H1 (cell line): ENCODE data around the gene FAM149A. TPM values are rescaled to one million over a fixed set of nuclear protein-coding genes. Genes with fewer than 3 reads are reported as not detected.

ENCODE experiments used
- CTCF ChIA-PET: fragments of 300-600 bp; sonication (Branson Sonifier 250); formaldehyde crosslinking; loops from one replicate; lab custom pipeline; 2021; ENCODE audit not compliant: partially characterized antibody; lab: Charles Lee
- POLR2A ChIA-PET: fragments of 300-600 bp; sonication (Branson Sonifier 250); formaldehyde crosslinking; loops from one replicate; lab custom pipeline; 2021; ENCODE audit warnings: inconsistent platforms; ENCODE audit not compliant: partially characterized antibody; lab: Charles Lee
- DNase-seq, 2 experiments: peaks; one replicate each; pipeline versions ENCODE4 v3.0.0 to v3.0.0-alpha.2; 2010 to 2022; ENCODE audit warnings: low spot score in 2 of 2, low read depth in 1 of 2, mixed read lengths in 1 of 2
- FAIRE-seq: peaks from 2 replicates; lab custom pipeline; 2011; peaks lifted over from hg19 to GRCh38; lab: Jason Lieb, UNC
- H2AFZ ChIP-seq: 2 replicates; pipeline ENCODE4 v1.8.1; 2012; ENCODE audit warnings: low read length, inconsistent platforms
- H2AK5ac ChIP-seq: 2 replicates; pipeline ENCODE4 v1.6.1; 2013; ENCODE audit warnings: low read depth, low read length
- H2BK120ac ChIP-seq: replicated peaks from 2 replicates; pipeline ENCODE3; 2013; ENCODE audit warnings: low read depth, low read length, inconsistent platforms
- H2BK12ac ChIP-seq: 2 replicates; pipeline ENCODE4 v1.6.1; 2013; ENCODE audit warnings: low read depth, low read length
- H2BK15ac ChIP-seq: 2 replicates; pipeline ENCODE4 v1.6.1; 2013; ENCODE audit warnings: low read length
- H2BK20ac ChIP-seq: 2 replicates; pipeline ENCODE4 v1.6.1; 2013; ENCODE audit warnings: low read length
- H2BK5ac ChIP-seq: 2 replicates; pipeline ENCODE4 v1.6.1; 2013; ENCODE audit warnings: low read depth, low read length
- H3K14ac ChIP-seq: 2 replicates; pipeline ENCODE4 v1.6.1; 2013; ENCODE audit warnings: inconsistent platforms; ENCODE audit not compliant: insufficient read length
- H3K18ac ChIP-seq: 2 replicates; pipeline ENCODE4 v1.6.1; 2013; ENCODE audit warnings: low read length; ENCODE audit errors: extremely low read depth
- H3K23ac ChIP-seq: 2 replicates; pipeline ENCODE4 v1.6.1; 2013; ENCODE audit warnings: inconsistent platforms; ENCODE audit not compliant: insufficient read length
- H3K23me2 ChIP-seq: 2 replicates; pipeline ENCODE4 v1.6.1; 2013; ENCODE audit warnings: low read depth, low read length
- H3K27ac ChIP-seq: 2 replicates; pipeline ENCODE4 v1.6.1; 2011; ENCODE audit warnings: low read depth, low read length, inconsistent platforms
- H3K27me3 ChIP-seq, 4 experiments: replicated peaks in 1 of 4; 1 replicate in 1 of 4; 2 replicates in 3 of 4; pipeline versions ENCODE4 v1.6.1 to v1.8.1; 2011 to 2013; ENCODE audit warnings: low read length in 3 of 4, mild to moderate bottlenecking in 3 of 4, inconsistent platforms in 2 of 4, mixed read lengths in 2 of 4, moderate library complexity in 1 of 4; ENCODE audit not compliant: control insufficient read depth in 3 of 4, insufficient read depth in 3 of 4; ENCODE audit errors: extremely low read depth in 1 of 4
- H3K36me3 ChIP-seq, 4 experiments: 2 replicates each; pipeline versions ENCODE4 v1.6.1 to v1.8.1; 2011 to 2013; ENCODE audit warnings: mild to moderate bottlenecking in 4 of 4, low read length in 3 of 4, moderate library complexity in 2 of 4, control low read depth in 1 of 4, inconsistent platforms in 1 of 4; ENCODE audit not compliant: insufficient read depth in 4 of 4, control insufficient read depth in 2 of 4
- H3K4ac ChIP-seq: replicated peaks from 2 replicates; pipeline ENCODE3; 2013; ENCODE audit warnings: low read length, low read depth, mixed read lengths, inconsistent platforms; ENCODE audit not compliant: insufficient read length
- H3K4me1 ChIP-seq, 4 experiments: replicated peaks in 1 of 4; 1 replicate in 1 of 4; 2 replicates in 3 of 4; pipeline versions ENCODE4 v1.6.1 to v1.8.1; 2011 to 2013; ENCODE audit warnings: low read length in 3 of 4, inconsistent platforms in 2 of 4, mixed read lengths in 1 of 4; ENCODE audit not compliant: insufficient read depth in 4 of 4, control insufficient read depth in 3 of 4
- H3K4me2 ChIP-seq, 2 experiments: 2 replicates each; pipeline versions ENCODE4 v1.6.1 to v1.8.1; 2011 to 2013; ENCODE audit warnings: low read depth in 2 of 2, low read length in 2 of 2, control low read depth in 1 of 2, inconsistent platforms in 1 of 2, mild to moderate bottlenecking in 1 of 2; ENCODE audit not compliant: insufficient read depth in 1 of 2
- H3K4me3 ChIP-seq, 4 experiments: fragments of 200-600, 300-600 bp in 1 of 4; sonication (generic), shearing (Covaris generic), sonication (Bioruptor Twin) in 1 of 4; 2 replicates each; pipeline versions ENCODE4 v1.5.1 to v1.8.1; 2011 to 2016; ENCODE audit warnings: low read length in 4 of 4, low read depth in 3 of 4, control low read depth in 2 of 4, inconsistent platforms in 2 of 4, mild to moderate bottlenecking in 2 of 4, mixed read lengths in 1 of 4, moderate library complexity in 1 of 4; ENCODE audit not compliant: insufficient read depth in 2 of 4; ENCODE audit errors: extremely low read depth in 1 of 4
- H3K56ac ChIP-seq: replicated peaks from 2 replicates; pipeline ENCODE3; 2013; ENCODE audit warnings: low read depth, mild to moderate bottlenecking, mixed read lengths, low read length, inconsistent platforms; ENCODE audit not compliant: insufficient read length
- H3K79me1 ChIP-seq: 2 replicates; pipeline ENCODE4 v1.6.1; 2013; ENCODE audit warnings: low read depth, low read length, control low read depth
- H3K79me2 ChIP-seq, 2 experiments: 2 replicates each; pipeline versions ENCODE4 v1.6.1 to v1.8.1; 2012 to 2013; ENCODE audit warnings: low read length in 2 of 2, mild to moderate bottlenecking in 2 of 2, inconsistent platforms in 1 of 2; ENCODE audit not compliant: insufficient read depth in 2 of 2, control insufficient read depth in 1 of 2
- H3K9ac ChIP-seq, 4 experiments: replicated peaks in 1 of 4; 1 replicate in 1 of 4; 2 replicates in 3 of 4; pipeline versions ENCODE4 v1.6.1 to v1.8.1; 2011 to 2013; ENCODE audit warnings: low read depth in 3 of 4, low read length in 3 of 4, control low read depth in 2 of 4, mild to moderate bottlenecking in 2 of 4, moderate library complexity in 2 of 4, inconsistent platforms in 1 of 4; ENCODE audit errors: extremely low read depth in 1 of 4
- H3K9me3 ChIP-seq, 2 experiments: 2 replicates each; pipeline versions ENCODE4 v1.6.1 to v1.8.1; 2012 to 2013; ENCODE audit warnings: mild to moderate bottlenecking in 2 of 2, moderate library complexity in 2 of 2, control low read depth in 1 of 2, inconsistent platforms in 1 of 2, low read depth in 1 of 2, low read length in 1 of 2, mixed read lengths in 1 of 2; ENCODE audit not compliant: insufficient read depth in 2 of 2
- H4K20me1 ChIP-seq, 2 experiments: replicated peaks in 1 of 2; 2 replicates each; pipeline versions ENCODE3 to v1.8.1; 2011 to 2013; ENCODE audit warnings: inconsistent platforms in 2 of 2, low read length in 2 of 2, mild to moderate bottlenecking in 1 of 2; ENCODE audit not compliant: insufficient read depth in 2 of 2, control insufficient read depth in 1 of 2
- H4K5ac ChIP-seq: 2 replicates; pipeline ENCODE4 v1.6.1; 2013; ENCODE audit warnings: low read length, low read depth, mixed read lengths, inconsistent platforms; ENCODE audit not compliant: insufficient read length
- H4K8ac ChIP-seq: 2 replicates; pipeline ENCODE4 v1.8.0; 2013; ENCODE audit warnings: mild to moderate bottlenecking, moderate library complexity, low read length, inconsistent platforms; ENCODE audit not compliant: insufficient read depth; ENCODE audit errors: extremely low read depth
- H4K91ac ChIP-seq: replicated peaks from 2 replicates; pipeline ENCODE3; 2013; ENCODE audit warnings: low read length, mixed read lengths, inconsistent platforms; ENCODE audit not compliant: insufficient read length
- POLR2A ChIP-seq, 2 experiments: IDR thresholded peaks; 1 replicate in 1 of 2; 2 replicates in 1 of 2; pipeline ENCODE4 v1.6.1; 2011; ENCODE audit warnings: low read depth in 2 of 2, low read length in 2 of 2, mild to moderate bottlenecking in 2 of 2; ENCODE audit errors: control extremely low read depth in 1 of 2
- RFX5 ChIP-seq: IDR thresholded peaks from 2 replicates; pipeline ENCODE4 v1.6.1; 2011; ENCODE audit warnings: low read depth, low read length, improper control_type of control experiment, borderline replicate concordance
- WGBS, 2 experiments: shearing (Covaris generic) in 1 of 2; methylation state at CpG; one replicate each; pipeline versions ENCODE4 v1.1.6 to v1.1.7; 2013 to 2015; ENCODE audit warnings: low lambda C conversion rate in 2 of 2, mixed read lengths in 2 of 2, inconsistent platforms in 1 of 2, low coverage in 1 of 2, missing lambda C conversion rate in 1 of 2; ENCODE audit not compliant: insufficient replicate concordance in 2 of 2, insufficient coverage in 1 of 2, insufficient read length in 1 of 2; ENCODE audit errors: extremely low coverage in 1 of 2, missing lambda C conversion rate in 1 of 2; 5-methylcytosine and 5-hydroxymethylcytosine counted together
- polyA plus RNA-seq, 7 experiments: library from polyadenylated mRNA; depleted of rRNA in 3 of 7; stranded (reverse) in 5 of 7; unstranded in 2 of 7; fragments of >200 nt in 5 of 7; fragments of 200-250 nt in 2 of 7; gene quantifications; 1 replicate in 5 of 7; 2 replicates in 1 of 7; 4 replicates in 1 of 7; pipeline versions ENCODE4 v1.2.1 to v1.2.3, GENCODE V29; 2011 to 2013; ENCODE audit warnings: missing spikeins in 2 of 7, mixed read lengths in 2 of 7
- total RNA-seq: library from RNA; stranded (reverse); fragmentation: NEBNext Ultra II Directional; extraction: Animal tissue kit (Norgen Biotek cat#: 25700); gene quantifications from 2 replicates; pipeline ENCODE4 v1.2.1, GENCODE V29; 2021

FAM149A gene
- total and polyA plus RNA-seq, 2 of the 8 experiments (the other 6 are each of a cell fraction or from before 2014, with no cell fraction given): 6.1 to 8.5 TPM

GRCh38 chr4:186079694-186080093 lies 24.8 kb upstream of the FAM149A start:
- no peak overlapping the region for H4K8ac ChIP-seq
- no peak overlapping the region for H3K56ac ChIP-seq
- 0 out of 4 replicates have a peak overlapping the region, but pooled peaks have one; percentile 8 to 9 for H3K4me2 ChIP-seq
- H4K20me1 ChIP-seq: no peaks in the 10 kb centered on the region
- POLR2A ChIA-PET: interaction anchor here (0.7 kb wide), 1 partner anchor 170 kb away, joined by 3 read pairs; no protein-coding TSS in a partner anchor
- no peaks in the 10 kb centered on the region for H3K79me1 ChIP-seq
- peaks cover 9 to 17% (median 13%) of the 10 kb centered on the region in 4 experiments for H3K4me1 ChIP-seq
- no peak overlapping the region for H2BK120ac ChIP-seq
- no peak overlapping the region for H3K14ac ChIP-seq
- no peaks in the 10 kb centered on the region for H3K9me3 ChIP-seq
- no peak overlapping the region for H3K27ac ChIP-seq
- H3K23me2 ChIP-seq: 0 out of 2 replicates have a peak, but pooled peaks cover 5% of the 10 kb centered on the region
- CTCF ChIA-PET: interaction anchor here (0.8 to 5.2 kb wide), 13 partner anchors 8 to 400 kb away, joined by 3 to 40 read pairs (median 5); partner anchors contain the start of gene TLR3
- no peaks in the 10 kb centered on the region for H3K27me3 ChIP-seq
- H2AK5ac ChIP-seq: no peak overlapping the region
- H4K91ac ChIP-seq: peak overlapping the region; percentile 39
- H3K18ac ChIP-seq: no peak overlapping the region
- no peak overlapping the region for H3K4ac ChIP-seq
- no peak overlapping the region for H3K9ac ChIP-seq
- no peaks in the 10 kb centered on the region for H3K79me2 ChIP-seq
- peak overlapping the region; percentile 71 for H2AFZ ChIP-seq
- H2BK20ac ChIP-seq: peak overlapping the region; percentile 94
- 0 out of 2 replicates have a peak overlapping the region, but pooled peaks have one; percentile 17 for H2BK5ac ChIP-seq
- no peak overlapping the region for H4K5ac ChIP-seq
- no peak for FAIRE-seq
- WGBS, 2 experiments: 79% methylated on average over 9 of the region's 9 CpGs; no CpG with 5 or more reads in 1 of the 2 experiments
- H3K36me3 ChIP-seq: no peaks in the 10 kb centered on the region
- no peak overlapping the region for H3K23ac ChIP-seq
- DNase-seq: peak in 1 of 2 experiments; percentile 48
- H2BK12ac ChIP-seq: peak overlapping the region; percentile 21; the same call in 1 of the 2 replicates
- H3K4me3 ChIP-seq: no peak overlapping the region
- H2BK15ac ChIP-seq: 0 out of 2 replicates have a peak overlapping the region, but pooled peaks have one; percentile 10
- TF ChIP-seq POLR2A (IDR thresholded peaks at IDR 0.05; ENCODE audit: control extremely low read depth in 1 of 2, low read depth in 2 of 2, low read length in 2 of 2) (no peak), RFX5 (no peak)
